SU-DHL-6 (cell line): ENCODE results near the gene TSPAN17.

ENCODE experiments used
- CTCF ChIP-seq: fragments of 200-600 bp; sonication (generic); IDR thresholded peaks from one replicate; pipeline ENCODE4 v1.5.1; 2017; ENCODE audit warnings: antibody characterized with exemption, mild to moderate bottlenecking, low read length, moderate library complexity; ENCODE audit not compliant: insufficient read depth, poor library complexity, severe bottlenecking
- EZH2phosphoT487 ChIP-seq: fragments of 200-600 bp; sonication (generic), shearing (Covaris generic); conservative IDR thresholded peaks from 2 replicates; pipeline ENCODE4 v1.6.1; 2018; ENCODE audit warnings: mild to moderate bottlenecking, antibody characterized with exemption, low read length, moderate library complexity, mixed read lengths

GRCh38 chr5:176693477-176693851 lies 46.2 kb downstream of the TSPAN17 start:
- no peak for TF ChIP-seq CTCF
- TF ChIP-seq EZH2phosphoT487, result no peak
